Breast epithelium (tissue), 3 donors: ENCODE results near the gene FBXL19.

Experiments used
- CTCF ChIP-seq, 3 donors: fragments of 450-650 bp; IDR thresholded peaks; one replicate each; pipeline ENCODE4 v1.5.1; 2016 to 2017; ENCODE audit warnings: antibody characterized with exemption in 3 of 3, mild to moderate bottlenecking in 3 of 3, moderate library complexity in 3 of 3
- POLR2AphosphoS5 ChIP-seq, 3 donors: sonication (generic); formaldehyde crosslinking; IDR thresholded peaks; one replicate each; pipeline ENCODE4 v1.6.1; 2017; ENCODE audit warnings: antibody characterized with exemption in 3 of 3

GRCh38 chr16:30969246-30969842 is 46.0 kb downstream of the FBXL19 start:
- no peak for TF ChIP-seq CTCF (IDR thresholded peaks at IDR 0.05)
- TF ChIP-seq POLR2AphosphoS5 (IDR thresholded peaks at IDR 0.05): no peak
